Ascending aorta (tissue), 2 donors: ENCODE measurements around the gene ISCA2. TPM values are rescaled to one million over a fixed set of nuclear protein-coding genes. Genes with fewer than 3 reads are reported as not detected.

Experiments used
- DNase-seq, 2 donors: peaks; one replicate each; pipeline ENCODE4 v3.0.0-alpha.2; 2019; ENCODE audit warnings: low spot score in 2 of 2
- H3K27ac ChIP-seq, 2 donors: fragments of 200-600 bp; sonication (generic); one replicate each; pipeline ENCODE4 v1.5.1; 2016 to 2017; ENCODE audit warnings: mild to moderate bottlenecking in 1 of 2
- H3K27me3 ChIP-seq: fragments of 200-600 bp; sonication (generic); one replicate; pipeline ENCODE4 v1.5.1; 2017
- H3K36me3 ChIP-seq, 2 donors: fragments of 200-600 bp; sonication (generic); one replicate each; pipeline ENCODE4 v1.5.1; 2016
- H3K4me1 ChIP-seq, 2 donors: fragments of 200-600 bp; sonication (generic); one replicate each; pipeline ENCODE4 v1.5.1; 2016 to 2017; ENCODE audit warnings: mild to moderate bottlenecking in 1 of 2
- H3K4me3 ChIP-seq, 2 donors: fragments of 200-600 bp; sonication (generic); one replicate each; pipeline ENCODE4 v1.5.1; 2016 to 2017; ENCODE audit warnings: mild to moderate bottlenecking in 1 of 2
- H3K9me3 ChIP-seq, 2 donors: fragments of 200-600 bp; sonication (generic); one replicate each; pipeline ENCODE4 v1.5.1; 2016
- intact Hi-C: fragments of 100-400 bp; cut with DNase I; formaldehyde crosslinking; loops from one replicate; pipeline ENCODE4 v1.15.1; 2023
- total RNA-seq: library from RNA; depleted of rRNA; stranded (reverse); fragments of >200 nt; gene quantifications from one replicate; pipeline ENCODE4 v1.1.0, GENCODE V29; 2016
- TF ChIP-seq, protein P1 (sequence below), 3 experiments: fragments of 200-600 bp in 2 of 3; fragments of 450-650 bp in 1 of 3; sonication (generic) in 2 of 3; IDR thresholded peaks; one replicate each; pipeline ENCODE4 v1.5.1; 2016 to 2019; ENCODE audit warnings: antibody characterized with exemption in 3 of 3, mild to moderate bottlenecking in 1 of 3, moderate library complexity in 1 of 3

Gene ISCA2
- total RNA-seq, 1 donor from 2014 or later, result 10.0 TPM

GRCh38 chr14:74528886-74529285 lies 35.3 kb downstream of the ISCA2 start:
- H3K4me3 ChIP-seq, result no peak overlapping the region
- no peaks in the 10 kb centered on the region for H3K27me3 ChIP-seq
- TF ChIP-seq, protein P1, sequence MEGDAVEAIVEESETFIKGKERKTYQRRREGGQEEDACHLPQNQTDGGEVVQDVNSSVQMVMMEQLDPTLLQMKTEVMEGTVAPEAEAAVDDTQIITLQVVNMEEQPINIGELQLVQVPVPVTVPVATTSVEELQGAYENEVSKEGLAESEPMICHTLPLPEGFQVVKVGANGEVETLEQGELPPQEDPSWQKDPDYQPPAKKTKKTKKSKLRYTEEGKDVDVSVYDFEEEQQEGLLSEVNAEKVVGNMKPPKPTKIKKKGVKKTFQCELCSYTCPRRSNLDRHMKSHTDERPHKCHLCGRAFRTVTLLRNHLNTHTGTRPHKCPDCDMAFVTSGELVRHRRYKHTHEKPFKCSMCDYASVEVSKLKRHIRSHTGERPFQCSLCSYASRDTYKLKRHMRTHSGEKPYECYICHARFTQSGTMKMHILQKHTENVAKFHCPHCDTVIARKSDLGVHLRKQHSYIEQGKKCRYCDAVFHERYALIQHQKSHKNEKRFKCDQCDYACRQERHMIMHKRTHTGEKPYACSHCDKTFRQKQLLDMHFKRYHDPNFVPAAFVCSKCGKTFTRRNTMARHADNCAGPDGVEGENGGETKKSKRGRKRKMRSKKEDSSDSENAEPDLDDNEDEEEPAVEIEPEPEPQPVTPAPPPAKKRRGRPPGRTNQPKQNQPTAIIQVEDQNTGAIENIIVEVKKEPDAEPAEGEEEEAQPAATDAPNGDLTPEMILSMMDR (IDR thresholded peaks at IDR 0.05), result no peak
- intact Hi-C loops, result no loop called here
- no peaks in the 10 kb centered on the region for H3K9me3 ChIP-seq
- no peak for DNase-seq
- peaks cover 60 to 90% of the 10 kb centered on the region in 2 donors for H3K36me3 ChIP-seq
- peak overlapping the region; percentile 9 to 13 for H3K27ac ChIP-seq
- peaks cover 0 to 3% of the 10 kb centered on the region in 2 donors for H3K4me1 ChIP-seq

DNA sequence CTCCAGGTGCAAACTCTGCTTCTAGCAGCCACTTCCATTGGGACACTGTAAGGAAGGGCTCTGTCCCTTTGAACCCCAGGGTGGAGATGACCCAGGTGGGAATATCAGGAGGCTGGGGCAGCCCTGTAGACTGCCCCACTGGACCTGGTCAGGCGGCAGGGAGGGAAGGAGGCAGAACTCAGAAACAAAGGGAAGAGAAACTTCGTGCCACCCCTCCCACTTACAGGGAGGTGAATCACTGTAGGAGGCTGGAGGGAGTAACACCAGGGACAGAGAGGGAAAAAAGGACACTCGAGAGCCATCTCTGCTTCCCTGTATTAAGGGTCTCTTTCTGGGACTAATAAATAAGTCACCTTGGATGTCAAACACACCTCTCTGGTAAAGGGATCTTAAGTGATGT lies 37.4 kb downstream of the ISCA2 start:
- H3K36me3 ChIP-seq, result peaks cover 72 to 94% of the 10 kb centered on the region in 2 donors
- H3K27ac ChIP-seq, result no peak overlapping the region
- intact Hi-C loops, result no loop called here

DNA sequence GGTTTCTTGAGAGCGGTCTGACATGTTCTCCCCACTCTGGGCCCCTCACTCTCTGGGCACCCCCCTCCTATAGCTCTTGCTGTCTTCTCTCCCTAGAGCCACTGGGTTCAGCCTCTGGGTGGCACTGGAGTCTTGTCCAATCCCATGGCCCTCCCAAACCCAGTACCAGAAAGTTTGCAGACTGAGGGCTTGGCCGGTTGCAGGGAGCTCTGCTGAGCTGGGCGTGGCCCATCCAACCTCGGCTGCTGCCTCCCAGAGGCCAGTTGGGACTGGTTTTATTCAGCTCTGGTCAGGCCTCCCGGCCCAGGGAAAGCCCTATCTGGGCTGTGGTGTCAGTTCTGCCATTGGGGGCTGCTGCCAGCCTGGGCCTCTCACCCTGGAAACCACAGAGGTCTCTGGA lies 37.9 kb downstream of the ISCA2 start:
- no peaks in the 10 kb centered on the region for H3K4me1 ChIP-seq
- no peaks in the 10 kb centered on the region for H3K9me3 ChIP-seq
- no peak overlapping the region for H3K4me3 ChIP-seq
- no peak for DNase-seq
- intact Hi-C loops, result no loop called here
- H3K27ac ChIP-seq, result peak overlapping the region; percentile 22 to 28
- TF ChIP-seq, protein P1 (IDR thresholded peaks at IDR 0.05), result peak in 1 of 3 experiments; percentile 12
- no peaks in the 10 kb centered on the region for H3K27me3 ChIP-seq
- H3K36me3 ChIP-seq, result peaks cover 77 to 94% of the 10 kb centered on the region in 2 donors

More for the DNA sequence above, 37.4 kb downstream of the ISCA2 start:
- TF ChIP-seq, protein P1 (IDR thresholded peaks at IDR 0.05), result no peak
- no peaks in the 10 kb centered on the region for H3K27me3 ChIP-seq
- no peaks in the 10 kb centered on the region for H3K4me1 ChIP-seq
- no peak for DNase-seq
- H3K9me3 ChIP-seq, result no peaks in the 10 kb centered on the region
- no peak overlapping the region for H3K4me3 ChIP-seq

DNA sequence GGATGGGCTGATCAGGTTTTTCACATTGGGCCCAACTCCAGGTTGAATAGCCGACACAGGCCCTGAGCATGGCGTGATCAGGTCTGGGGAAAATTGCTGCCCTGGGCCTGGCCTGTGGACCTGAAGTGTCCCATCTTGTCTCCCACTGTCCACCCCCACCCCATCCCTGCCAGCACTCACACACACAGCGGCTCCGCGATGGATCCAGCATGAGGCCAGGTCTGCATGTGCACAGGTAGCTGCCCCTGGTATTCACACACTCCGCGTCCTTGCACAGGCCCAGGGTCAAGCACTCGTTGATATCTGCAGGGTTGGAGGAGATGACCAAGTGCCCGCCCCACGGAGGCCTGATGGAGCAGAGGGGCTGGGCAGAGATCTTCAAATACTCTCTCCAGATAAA lies 38.7 kb downstream of the ISCA2 start:
- Histone ChIP-seq H3K27ac (peak overlapping the region in 1 of 2 donors; percentile 28), H3K4me3 (no peak overlapping the region), H3K36me3 (peaks cover 81 to 90% of the 10 kb centered on the region in 2 donors), H3K4me1 (no peaks in the 10 kb centered on the region), H3K9me3 (no peaks in the 10 kb centered on the region), H3K27me3 (no peaks in the 10 kb centered on the region)
- no peak for DNase-seq
- TF ChIP-seq, protein P1 (IDR thresholded peaks at IDR 0.05), result no peak
- intact Hi-C loops, result no loop called here

GRCh38 chr14:74533576-74533975 lies 40.0 kb downstream of the ISCA2 start:
- TF ChIP-seq, protein P1 (IDR thresholded peaks at IDR 0.05), result no peak
- H3K36me3 ChIP-seq, result peaks cover 82 to 89% of the 10 kb centered on the region in 2 donors

More at GRCh38 chr14:74533576-74533975, 40.0 kb downstream of the ISCA2 start:
- Histone ChIP-seq H3K27me3 (no peaks in the 10 kb centered on the region), H3K9me3 (no peaks in the 10 kb centered on the region), H3K4me1 (no peaks in the 10 kb centered on the region), H3K27ac (no peak overlapping the region), H3K4me3 (no peak overlapping the region)
- intact Hi-C loops, result no loop called here
- DNase-seq, result no peak
